ENCODE measurements around the gene BLM.
"Not testable (repeated sequence)": the region's sequence is repeated elsewhere in the genome, so short reads cannot be mapped to it uniquely, and the experiment has no call there.

BLM gene

GRCh38 chr15:90713081-90713480, 4.1 kb upstream of the BLM start:
- H3K4me3 ChIP-seq (ENCODE audit: low read depth, low read length): no peak overlapping the region
- TF ChIP-seq CTCF (IDR thresholded peaks at IDR 0.05; ENCODE audit: borderline replicate concordance, insufficient read depth, low read depth, low read length): no peak

- H3K4me3 ChIP-seq (ENCODE audit: low read depth, low read length): peak overlapping the region; percentile 77
- no peak for TF ChIP-seq CTCF (IDR thresholded peaks at IDR 0.05; ENCODE audit: borderline replicate concordance, insufficient read depth, low read depth, low read length)
These were observed 700 bp upstream of the BLM start for GRCh38 chr15:90716317-90716975.

- peak overlapping the region; percentile 77 for H3K4me3 ChIP-seq (ENCODE audit: low read depth, low read length)
These were observed 1.1 kb downstream of the BLM start for GRCh38 chr15:90718232-90718631.

GRCh38 chr15:90720131-90720530, 3.0 kb downstream of the BLM start:
- H3K4me3 ChIP-seq (ENCODE audit: low read depth, low read length): no peak overlapping the region
- TF ChIP-seq CTCF (IDR thresholded peaks at IDR 0.05; ENCODE audit: borderline replicate concordance, insufficient read depth, low read depth, low read length): no peak

More at GRCh38 chr15:90718232-90718631, 1.1 kb downstream of the BLM start:
- no peak for TF ChIP-seq CTCF (IDR thresholded peaks at IDR 0.05; ENCODE audit: borderline replicate concordance, insufficient read depth, low read depth, low read length)

- no peak overlapping the region for H3K4me3 ChIP-seq (ENCODE audit: low read depth, low read length)
- TF ChIP-seq CTCF (IDR thresholded peaks at IDR 0.05; ENCODE audit: borderline replicate concordance, insufficient read depth, low read depth, low read length): no peak
These were observed 12.1 kb downstream of the BLM start for GRCh38 chr15:90729261-90729660.

GRCh38 chr15:90730290-90730689, 13.1 kb downstream of the BLM start:
- no peak overlapping the region for H3K4me3 ChIP-seq (ENCODE audit: low read depth, low read length)
- no peak for TF ChIP-seq CTCF (IDR thresholded peaks at IDR 0.05; ENCODE audit: borderline replicate concordance, insufficient read depth, low read depth, low read length)

- H3K4me3 ChIP-seq (ENCODE audit: low read depth, low read length): no peak overlapping the region
- TF ChIP-seq CTCF (IDR thresholded peaks at IDR 0.05; ENCODE audit: borderline replicate concordance, insufficient read depth, low read depth, low read length): no peak
These were observed 18.8 kb downstream of the BLM start for GRCh38 chr15:90735923-90736322.

GRCh38 chr15:90740545-90740944, 23.4 kb downstream of the BLM start:
- H3K4me3 ChIP-seq (ENCODE audit: low read depth, low read length): not testable (repeated sequence)

Data from GM12875 (cell line).